Stimulated activated CD4-positive, alpha-beta T cell treated with anti-CD3 and anti-CD28 coated beads, Interleukin-4, amount 100 ng/mL, for 4 hours (primary cell): ENCODE data around the gene ZNF524.
A peak's percentile ranks its signal among the peaks of the same experiment; 100 is the strongest.

Experiments used
- DNase-seq, 2 experiments: peaks; one replicate each; pipeline ENCODE4 v3.0.0-alpha.2; 2020

Gene ZNF524

DNA sequence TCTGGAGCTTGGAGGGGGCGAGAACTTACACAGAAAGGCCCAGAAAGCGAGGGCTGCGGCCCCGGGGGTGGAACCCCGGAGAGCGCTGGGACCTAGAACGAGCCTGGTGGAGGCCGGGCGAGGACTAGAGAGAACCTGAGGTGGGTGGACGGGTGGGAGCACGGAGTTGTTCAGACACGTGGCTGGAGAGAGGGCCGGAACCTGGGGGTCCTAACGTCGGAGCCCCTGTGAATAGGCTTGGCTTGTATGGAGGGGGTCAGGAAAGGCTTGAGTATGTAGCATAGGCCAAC is 43.7 kb downstream of the ZNF524 start:
- no peak for DNase-seq

DNA sequence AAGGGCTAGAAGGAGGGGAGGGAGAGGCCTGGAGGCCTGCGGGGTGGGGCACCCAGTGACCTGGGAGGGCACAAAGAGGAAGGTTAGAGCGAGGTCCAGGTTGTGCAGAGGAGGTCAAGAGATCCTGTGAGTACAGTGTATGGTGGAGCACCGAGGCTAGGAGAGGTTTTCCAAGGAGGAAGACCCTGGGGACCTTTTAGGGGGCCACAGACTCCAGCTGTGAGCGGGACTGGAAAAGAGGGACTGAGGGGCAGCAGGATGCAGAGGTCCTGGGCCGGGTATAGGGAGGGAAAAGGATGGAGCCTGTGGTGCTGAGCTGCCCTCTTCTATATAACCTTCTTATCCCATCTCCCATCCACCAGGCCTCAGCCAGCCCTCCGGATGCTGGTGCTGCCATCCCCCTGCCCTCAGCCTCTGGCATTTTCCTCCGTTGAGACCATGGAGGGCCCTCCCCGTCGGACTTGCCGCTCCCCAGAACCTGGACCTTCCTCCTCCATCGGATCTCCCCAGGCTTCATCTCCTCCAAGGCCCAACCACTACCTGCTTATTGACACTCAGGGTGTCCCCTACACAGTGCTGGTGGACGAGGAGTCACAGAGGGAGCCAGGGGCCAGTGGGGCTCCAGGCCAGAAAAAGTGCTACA is 44.2 kb downstream of the ZNF524 start:
- no peak for DNase-seq

DNA sequence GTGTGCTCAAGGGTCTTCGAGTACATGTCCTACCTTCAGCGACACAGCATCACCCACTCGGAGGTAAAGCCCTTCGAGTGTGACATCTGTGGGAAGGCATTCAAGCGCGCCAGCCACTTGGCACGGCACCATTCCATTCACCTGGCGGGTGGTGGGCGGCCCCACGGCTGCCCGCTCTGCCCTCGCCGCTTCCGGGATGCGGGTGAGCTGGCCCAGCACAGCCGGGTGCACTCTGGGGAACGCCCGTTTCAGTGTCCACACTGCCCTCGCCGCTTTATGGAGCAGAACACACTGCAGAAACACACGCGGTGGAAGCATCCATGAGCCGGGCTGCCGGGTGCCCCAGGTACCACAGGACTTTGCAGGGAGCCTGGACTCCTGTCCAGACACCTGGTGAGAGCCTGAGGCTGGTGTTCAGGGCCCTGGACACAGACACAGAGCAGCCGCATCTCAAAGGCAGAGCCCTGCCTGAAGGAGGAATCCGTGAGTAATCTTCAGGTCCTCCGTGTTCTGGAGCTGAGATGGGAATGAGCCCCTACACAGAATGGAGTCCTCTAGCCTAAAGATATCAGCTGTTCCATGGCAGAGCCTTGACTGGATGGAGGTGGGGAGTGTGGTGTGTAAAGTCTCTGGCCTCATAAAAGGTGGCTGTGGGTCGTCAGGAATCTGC is 44.9 kb downstream of the ZNF524 start:
- DNase-seq, result no peak

DNA sequence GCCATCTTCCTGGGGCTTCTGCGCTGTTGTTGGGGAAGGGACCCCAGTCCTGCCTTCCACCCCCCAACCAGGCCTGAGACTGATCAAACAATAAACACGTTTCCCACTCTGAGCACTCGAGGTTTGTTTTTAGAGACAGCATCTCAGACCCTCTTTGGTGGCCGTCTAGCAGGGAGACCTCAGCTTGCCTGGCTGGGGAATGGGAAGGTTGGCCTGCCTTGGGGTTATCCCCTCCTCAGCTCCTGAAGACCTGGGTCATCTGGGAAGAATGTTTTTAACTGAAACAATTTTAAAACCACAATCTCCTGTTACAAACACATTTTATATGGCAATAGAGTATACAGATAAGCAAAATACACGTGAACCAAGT is 45.4 kb downstream of the ZNF524 start:
- DNase-seq, result no peak

DNA sequence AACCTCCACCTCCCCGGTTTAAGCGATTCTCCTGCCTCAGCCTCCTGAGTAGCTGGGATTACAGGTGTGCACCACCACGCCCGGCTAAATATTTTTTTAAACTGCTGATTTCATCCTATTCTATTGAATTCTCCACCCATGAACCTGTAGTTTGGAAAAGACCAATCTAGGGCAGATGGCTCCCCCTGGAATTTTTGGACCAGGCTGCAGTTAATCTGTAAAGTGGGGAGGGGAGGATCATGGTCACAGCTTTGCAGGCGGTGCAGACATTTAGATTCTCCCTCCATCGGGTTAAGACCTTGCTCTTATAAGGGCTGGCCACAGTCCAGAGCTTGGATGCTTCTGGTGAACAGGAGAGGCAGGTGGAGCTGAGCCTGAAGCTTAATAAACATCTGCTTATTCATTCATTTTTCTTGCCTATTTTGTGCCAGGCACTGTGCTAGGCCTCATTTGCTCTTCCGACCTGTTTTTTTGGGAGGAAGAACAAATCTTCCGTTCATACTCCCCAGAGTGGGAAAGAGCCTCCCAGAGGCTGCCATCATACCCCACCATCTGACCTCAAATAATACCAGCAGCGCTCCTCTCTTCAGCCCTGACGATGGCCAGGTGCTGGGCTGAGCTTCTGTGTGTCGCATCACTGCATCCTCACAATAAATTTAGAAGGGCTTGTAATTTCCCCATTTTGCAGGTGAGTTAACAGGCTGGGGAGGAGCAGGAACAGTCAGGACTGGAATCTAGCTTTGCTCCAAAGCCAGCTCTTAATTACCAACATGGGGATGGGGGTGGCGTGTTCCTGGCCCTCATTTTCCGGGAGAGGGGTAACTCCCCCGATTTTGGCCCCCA is 47.0 kb downstream of the ZNF524 start:
- no peak for DNase-seq

DNA sequence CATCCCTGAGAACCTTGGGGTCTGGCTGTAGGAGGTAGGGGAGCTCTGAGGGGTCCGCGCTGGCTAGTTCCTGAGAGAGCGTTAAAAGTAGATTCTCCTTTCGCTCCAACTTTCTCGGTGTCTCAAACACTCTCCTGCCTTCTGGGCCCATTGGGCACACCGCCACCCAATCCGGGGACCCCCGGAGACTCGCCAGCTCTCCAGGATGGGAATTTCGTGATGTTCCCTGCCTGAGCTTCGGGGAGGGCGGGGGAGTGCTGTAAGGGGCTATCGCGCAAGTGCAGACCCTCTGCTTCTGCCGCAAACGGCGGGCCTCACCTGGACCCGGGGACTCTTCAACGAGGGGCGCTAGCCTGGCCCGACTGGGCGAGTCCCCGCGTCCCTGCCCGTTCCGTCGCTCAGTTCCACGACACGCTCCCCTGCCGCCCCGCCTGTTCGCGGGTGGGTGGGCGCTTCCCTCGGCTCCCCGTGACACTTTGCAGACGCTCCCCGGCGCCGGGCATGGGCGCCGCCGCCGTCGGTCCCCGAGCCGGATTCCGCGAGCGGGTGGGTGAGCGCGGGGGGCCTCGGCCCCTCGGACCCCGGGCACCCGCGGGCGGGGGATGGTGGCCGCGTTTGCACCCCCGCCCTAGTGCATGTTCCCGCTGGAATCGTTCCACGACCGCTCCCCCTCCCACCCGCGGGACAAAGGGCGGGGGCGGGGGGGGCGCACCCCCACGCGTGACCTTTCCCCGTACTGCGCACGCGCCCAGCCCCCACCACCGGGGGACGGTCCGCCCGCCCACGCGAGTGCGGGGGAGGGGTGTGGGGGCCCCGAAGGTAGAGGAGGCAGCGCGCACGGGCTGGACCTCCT is 47.9 kb downstream of the ZNF524 start, which contains the start of gene CCDC106:
Gene CCDC106, plus strand, starts transcription at position 481 of the 853 bp plus-strand sequence. CDS start 835 bp downstream, outside the sequence.
- peak; percentile 59 to 64 for DNase-seq

DNA sequence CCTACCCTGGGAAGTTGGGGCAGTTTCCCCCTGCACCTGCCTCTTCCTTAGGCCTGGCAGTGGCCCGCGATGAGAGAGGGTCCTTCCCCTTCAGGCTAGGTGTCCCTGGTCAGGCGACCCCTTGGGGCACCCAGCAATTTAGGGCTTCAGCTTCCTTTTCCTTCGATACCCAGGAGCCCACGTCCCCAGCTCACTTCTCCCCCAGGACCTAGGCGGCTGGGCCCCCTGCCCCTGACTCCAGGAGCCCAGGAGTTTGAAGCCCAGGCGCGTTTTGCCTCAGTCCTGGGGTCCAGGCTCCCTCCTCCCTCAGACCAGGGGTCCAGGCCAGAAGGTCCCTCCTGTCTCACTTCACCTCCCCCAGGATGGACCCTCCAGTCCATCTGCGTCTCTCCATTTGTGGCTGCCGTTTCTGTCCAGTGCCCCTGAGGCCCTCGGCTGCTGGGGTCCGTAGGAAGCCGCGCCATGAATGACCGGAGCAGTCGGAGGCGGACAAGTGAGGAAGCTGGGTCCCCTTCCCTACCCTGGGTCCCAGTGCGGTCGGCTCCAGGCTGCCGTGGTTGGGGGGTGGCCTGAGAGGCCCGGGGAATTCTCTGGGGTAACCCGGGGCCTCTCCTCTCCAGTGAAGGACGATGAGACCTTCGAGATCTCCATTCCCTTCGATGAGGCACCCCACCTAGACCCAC is 48.6 kb downstream of the ZNF524 start:
- DNase-seq, result no peak

DNA sequence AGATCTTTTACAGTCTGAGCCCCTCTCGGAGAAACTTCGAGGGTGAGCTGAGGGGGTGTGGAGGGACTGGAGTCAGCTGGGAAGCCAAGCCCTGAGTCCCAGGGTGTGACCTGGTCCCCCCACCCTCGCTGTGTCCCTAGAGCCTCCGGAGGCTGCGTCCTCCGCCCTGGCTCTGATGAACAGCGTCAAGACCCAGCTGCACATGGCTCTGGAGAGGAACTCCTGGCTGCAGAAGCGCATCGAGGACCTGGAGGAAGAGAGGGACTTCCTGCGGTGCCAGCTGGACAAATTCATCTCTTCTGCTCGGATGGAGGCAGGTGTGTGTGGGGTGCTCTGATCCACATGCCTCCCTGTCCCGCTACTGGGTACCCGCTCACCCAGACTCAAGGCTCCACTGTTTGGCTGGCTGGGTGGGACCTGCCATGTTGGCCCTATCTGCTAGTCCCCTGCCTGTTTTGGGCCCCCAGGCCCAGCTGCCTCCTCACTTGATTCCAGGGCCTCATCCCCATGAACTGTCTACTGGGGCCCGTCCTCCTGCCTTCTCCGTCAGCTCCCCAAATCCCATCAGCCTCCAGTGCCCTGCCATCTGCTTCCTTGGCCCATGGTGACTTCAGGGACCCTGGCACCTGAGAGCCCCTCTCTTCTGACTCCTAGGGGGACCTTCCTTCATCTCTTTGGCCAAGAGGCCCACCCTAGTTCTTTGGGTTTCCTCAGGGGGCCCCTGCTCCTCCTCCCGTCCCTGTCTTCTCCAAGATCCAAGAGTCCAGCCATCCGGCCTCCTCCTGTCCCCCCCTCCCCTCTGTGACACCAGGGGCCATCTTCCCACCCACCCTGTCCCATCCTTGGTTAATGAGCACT is 49.4 kb downstream of the ZNF524 start:
- no peak for DNase-seq

DNA sequence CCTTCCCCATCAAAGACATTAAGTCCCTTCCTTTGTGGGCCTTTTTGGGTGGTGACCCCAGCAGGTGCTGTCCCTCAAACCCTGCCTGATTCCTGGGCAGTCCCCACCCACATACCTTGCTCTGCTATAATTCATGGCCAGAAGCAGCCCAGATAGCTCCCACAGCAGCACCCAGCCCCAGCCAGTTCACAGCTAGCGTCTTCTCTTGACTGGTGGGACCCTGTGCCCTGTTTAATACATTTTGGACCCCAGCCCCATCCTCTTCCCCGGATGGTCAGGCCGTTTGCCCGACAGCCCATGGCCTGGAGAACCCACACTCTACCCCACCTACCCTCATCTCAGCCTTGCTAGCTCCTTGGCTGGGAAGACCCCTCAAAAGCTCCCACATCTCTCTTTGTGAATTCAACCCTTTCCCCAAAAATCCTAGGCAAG is 50.1 kb downstream of the ZNF524 start:
- no peak for DNase-seq

DNA sequence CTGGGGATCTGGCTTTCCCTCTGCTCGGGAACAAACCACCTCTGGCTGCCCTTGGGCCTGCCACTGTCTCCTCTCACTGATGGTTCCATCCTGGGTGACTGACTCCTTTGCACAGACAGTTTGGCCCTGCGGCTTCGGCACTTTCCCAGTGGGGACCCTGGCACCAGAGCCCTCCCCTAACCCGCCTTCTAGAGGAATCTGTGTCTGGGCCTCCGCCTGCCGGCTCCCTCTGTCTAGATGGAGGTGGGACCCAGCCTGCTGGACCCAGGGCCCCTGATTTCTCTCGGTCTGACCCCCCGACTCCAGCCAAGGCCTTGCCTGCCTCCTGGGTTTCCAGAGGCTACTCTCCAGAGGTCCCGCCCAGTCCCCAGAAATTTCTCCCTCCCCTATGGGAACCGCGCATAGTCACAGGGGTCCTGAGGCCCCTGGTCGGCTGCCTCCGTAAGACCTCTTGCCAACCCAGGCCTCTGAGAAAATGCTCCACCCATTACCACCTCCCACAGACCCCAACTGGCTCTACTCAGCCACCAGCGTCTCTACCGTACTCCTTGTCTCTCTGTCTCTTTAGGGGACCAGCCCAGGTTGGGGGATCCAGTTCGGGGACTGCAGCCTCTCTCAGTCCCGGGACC is 50.6 kb downstream of the ZNF524 start:
- DNase-seq, result no peak

DNA sequence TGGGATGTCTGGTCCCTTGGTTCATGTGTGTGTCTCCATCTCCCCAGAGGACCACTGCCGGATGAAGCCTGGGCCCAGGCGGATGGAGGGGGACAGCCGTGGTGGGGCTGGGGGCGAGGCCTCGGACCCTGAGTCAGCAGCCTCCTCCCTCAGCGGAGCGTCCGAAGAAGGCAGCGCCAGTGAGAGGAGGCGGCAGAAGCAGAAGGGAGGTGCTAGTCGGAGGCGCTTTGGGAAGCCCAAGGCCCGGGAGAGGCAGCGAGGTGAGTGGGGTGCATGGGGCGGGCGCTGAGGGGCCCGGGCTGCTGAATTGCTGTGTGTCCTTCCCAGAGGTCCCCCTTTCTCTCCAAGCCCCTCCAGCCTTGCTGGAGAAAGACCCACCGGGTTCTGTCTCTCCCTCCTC is 51.1 kb downstream of the ZNF524 start:
- no peak for DNase-seq

DNA sequence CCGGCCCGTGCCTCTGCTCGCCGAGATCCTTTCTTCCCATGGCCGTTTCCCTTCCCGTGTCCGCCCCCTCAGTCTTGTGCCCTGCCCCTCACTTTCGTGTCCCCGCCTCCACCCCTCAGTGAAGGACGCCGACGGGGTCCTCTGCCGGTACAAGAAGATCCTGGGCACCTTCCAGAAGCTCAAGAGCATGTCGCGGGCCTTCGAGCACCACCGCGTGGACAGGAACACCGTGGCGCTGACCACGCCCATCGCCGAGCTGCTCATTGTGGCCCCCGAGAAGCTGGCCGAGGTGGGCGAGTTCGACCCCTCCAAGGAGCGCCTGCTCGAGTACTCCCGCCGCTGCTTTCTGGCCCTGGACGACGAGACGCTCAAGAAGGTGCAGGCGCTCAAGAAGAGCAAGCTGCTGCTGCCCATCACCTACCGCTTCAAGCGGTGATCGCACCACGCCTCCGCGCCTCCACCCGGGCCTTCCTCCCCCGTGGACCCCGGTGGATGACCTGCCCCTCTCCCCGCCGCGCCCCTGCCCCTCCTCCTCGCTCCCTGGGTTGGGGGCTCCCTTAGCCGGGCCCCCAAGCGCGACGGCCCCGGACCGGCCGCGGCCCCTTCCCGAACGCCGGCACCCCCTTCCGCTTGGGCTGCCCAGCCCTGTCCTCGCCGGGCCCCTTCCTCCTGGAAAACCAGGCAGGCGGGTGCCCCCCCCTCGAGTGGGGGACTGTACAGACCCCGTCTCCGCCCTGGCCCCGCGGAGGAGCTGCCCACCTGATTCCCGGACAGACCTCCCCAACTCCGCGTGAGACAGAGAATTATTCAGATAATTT is 52.4 kb downstream of the ZNF524 start:
- DNase-seq, result no peak
